Keratinocyte (primary cell): ENCODE data around the gene ACTA2. TPM values are rescaled to one million over a fixed set of nuclear protein-coding genes. Genes with fewer than 3 reads are reported as not detected.

Experiments
- DNase-seq: peaks from one replicate; pipeline ENCODE4 v3.0.0-alpha.2; 2011; ENCODE audit warnings: low read depth, missing footprints, low spot score
- FAIRE-seq: peaks from 2 replicates; lab custom pipeline; 2011; peaks lifted over from hg19 to GRCh38; lab: Jason Lieb, UNC
- H2AFZ ChIP-seq: 2 replicates; pipeline ENCODE4 v1.6.0; 2012; ENCODE audit warnings: low read length, control low read depth, inconsistent platforms; ENCODE audit not compliant: control insufficient read depth
- H3K27ac ChIP-seq: 2 replicates; pipeline ENCODE4 v1.5.1; 2011; ENCODE audit warnings: low read length; ENCODE audit not compliant: control insufficient read depth, insufficient read depth
- H3K27me3 ChIP-seq: 3 replicates; pipeline ENCODE4 v1.6.0; 2011; ENCODE audit warnings: low read length; ENCODE audit not compliant: control insufficient read depth, insufficient read depth; ENCODE audit errors: extremely low read depth
- H3K36me3 ChIP-seq, 2 experiments: 2 replicates in 1 of 2; 3 replicates in 1 of 2; pipeline ENCODE4 v1.5.1; 2011; ENCODE audit warnings: low read length in 2 of 2, mild to moderate bottlenecking in 1 of 2; ENCODE audit not compliant: control insufficient read depth in 2 of 2, insufficient read depth in 2 of 2; ENCODE audit errors: extremely low read depth in 1 of 2
- H3K4me1 ChIP-seq: 3 replicates; pipeline ENCODE4 v1.5.1; 2011; ENCODE audit warnings: low read length; ENCODE audit not compliant: control insufficient read depth, insufficient read depth; ENCODE audit errors: extremely low read depth
- H3K4me2 ChIP-seq: 3 replicates; pipeline ENCODE4 v1.6.0; 2011; ENCODE audit warnings: low read depth, low read length; ENCODE audit not compliant: control insufficient read depth, insufficient read depth; ENCODE audit errors: extremely low read depth
- H3K4me3 ChIP-seq, 3 experiments: fragments of 200-600 bp in 1 of 3; sonication (generic) in 1 of 3; 2 replicates in 2 of 3; 3 replicates in 1 of 3; pipeline ENCODE4 v1.5.1; 2011 to 2016; ENCODE audit warnings: low read length in 3 of 3, mild to moderate bottlenecking in 3 of 3, control low read depth in 2 of 3, inconsistent platforms in 1 of 3, low read depth in 1 of 3, mixed read lengths in 1 of 3, mixed run types in 1 of 3, moderate library complexity in 1 of 3; ENCODE audit not compliant: control insufficient read depth in 2 of 3, insufficient read depth in 2 of 3; ENCODE audit errors: extremely low read depth in 1 of 3
- H3K79me2 ChIP-seq: 2 replicates; pipeline ENCODE4 v1.6.0; 2012; ENCODE audit warnings: low read length; ENCODE audit not compliant: control insufficient read depth, insufficient read depth
- H3K9ac ChIP-seq: 3 replicates; pipeline ENCODE4 v1.6.0; 2011; ENCODE audit warnings: low read length; ENCODE audit not compliant: control insufficient read depth, insufficient read depth; ENCODE audit errors: extremely low read depth
- H3K9me1 ChIP-seq: 3 replicates; pipeline ENCODE4 v1.6.0; 2011; ENCODE audit warnings: low read length; ENCODE audit not compliant: control insufficient read depth, insufficient read depth; ENCODE audit errors: extremely low read depth
- H3K9me3 ChIP-seq: 2 replicates; pipeline ENCODE4 v1.5.1; 2012; ENCODE audit warnings: low read depth, low read length; ENCODE audit not compliant: control insufficient read depth
- H4K20me1 ChIP-seq: 3 replicates; pipeline ENCODE4 v1.6.0; 2011; ENCODE audit warnings: low read length; ENCODE audit not compliant: control insufficient read depth, insufficient read depth; ENCODE audit errors: extremely low read depth
- EZH2 ChIP-seq: IDR thresholded peaks from one replicate; pipeline ENCODE4 v1.6.1; 2012; ENCODE audit warnings: inconsistent platforms, mild to moderate bottlenecking, low read length, moderate library complexity
- dilution Hi-C: fragments of 300-500 bp; cut with MboI; formaldehyde crosslinking; loops from one replicate; pipeline ENCODE4 v1.7.0; 2020; ENCODE audit warnings: low sequenced_read_pairs; ENCODE audit not compliant: extremely low pct_ligation_motif_present
- polyA plus RNA-seq, 5 experiments: library from polyadenylated mRNA; depleted of rRNA in 3 of 5; stranded (reverse) in 3 of 5; stranded (forward) in 1 of 5; unstranded in 1 of 5; fragments of >200 nt; gene quantifications; 1 replicate in 1 of 5; 2 replicates in 3 of 5; 3 replicates in 1 of 5; pipeline versions ENCODE4 v1.2.1 to v1.2.3, GENCODE V29; 2011 to 2012; ENCODE audit warnings: missing spikeins in 2 of 5, low read depth in 1 of 5, low replicate concordance in 1 of 5
- TF ChIP-seq, protein P1 (sequence below), 3 experiments: IDR thresholded peaks in 1 of 3; conservative IDR thresholded peaks in 1 of 3; optimal IDR thresholded peaks in 1 of 3; 2 replicates in 2 of 3; 3 replicates in 1 of 3; pipeline versions ENCODE3 to v1.5.1; 2011; ENCODE audit warnings: low read length in 3 of 3, mild to moderate bottlenecking in 3 of 3, moderate library complexity in 2 of 3, control low read depth in 1 of 3, inconsistent platforms in 1 of 3; ENCODE audit not compliant: insufficient read depth in 2 of 3; ENCODE audit errors: extremely low read depth in 1 of 3

The ACTA2 gene
- polyA plus RNA-seq, 1 donor (not counting 4 experiments of a cell fraction or from before 2014, with no cell fraction given) = 3.7 TPM

DNA sequence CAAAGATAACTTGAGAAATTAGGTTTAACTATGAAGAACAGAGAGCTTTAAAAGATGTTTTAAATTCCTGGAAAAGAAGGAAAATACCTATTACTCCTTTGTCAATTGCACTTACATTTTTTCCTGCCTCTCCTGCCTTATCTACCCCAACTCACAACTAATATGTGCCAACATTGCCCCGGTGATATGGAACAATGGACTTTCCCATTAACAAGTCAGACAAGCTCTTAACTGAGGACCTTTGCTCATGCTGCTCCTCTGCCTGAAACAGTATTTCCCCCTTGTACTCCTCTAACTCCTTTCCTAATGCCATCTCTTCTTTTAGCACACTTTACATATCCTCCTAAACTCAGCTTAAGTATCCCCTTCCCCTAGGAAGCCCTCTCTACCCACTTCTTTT is 4.8 kb upstream of the ACTA2 start:
- no peak for FAIRE-seq
- Histone ChIP-seq H3K9ac (no peak overlapping the region), H3K9me1 (no peaks in the 10 kb centered on the region), H3K9me3 (no peaks in the 10 kb centered on the region), H3K4me3 (no peak overlapping the region), H3K36me3 (no peaks in the 10 kb centered on the region), H3K79me2 (no peaks in the 10 kb centered on the region), H3K4me2 (no peak overlapping the region), H4K20me1 (no peaks in the 10 kb centered on the region), H3K4me1 (no peaks in the 10 kb centered on the region), H3K27ac (no peak overlapping the region), H3K27me3 (no peaks in the 10 kb centered on the region), H2AFZ (no peak overlapping the region)
- DNase-seq = no peak
- dilution Hi-C loops = no loop called here
- no peak for TF ChIP-seq EZH2
- TF ChIP-seq, protein P1, sequence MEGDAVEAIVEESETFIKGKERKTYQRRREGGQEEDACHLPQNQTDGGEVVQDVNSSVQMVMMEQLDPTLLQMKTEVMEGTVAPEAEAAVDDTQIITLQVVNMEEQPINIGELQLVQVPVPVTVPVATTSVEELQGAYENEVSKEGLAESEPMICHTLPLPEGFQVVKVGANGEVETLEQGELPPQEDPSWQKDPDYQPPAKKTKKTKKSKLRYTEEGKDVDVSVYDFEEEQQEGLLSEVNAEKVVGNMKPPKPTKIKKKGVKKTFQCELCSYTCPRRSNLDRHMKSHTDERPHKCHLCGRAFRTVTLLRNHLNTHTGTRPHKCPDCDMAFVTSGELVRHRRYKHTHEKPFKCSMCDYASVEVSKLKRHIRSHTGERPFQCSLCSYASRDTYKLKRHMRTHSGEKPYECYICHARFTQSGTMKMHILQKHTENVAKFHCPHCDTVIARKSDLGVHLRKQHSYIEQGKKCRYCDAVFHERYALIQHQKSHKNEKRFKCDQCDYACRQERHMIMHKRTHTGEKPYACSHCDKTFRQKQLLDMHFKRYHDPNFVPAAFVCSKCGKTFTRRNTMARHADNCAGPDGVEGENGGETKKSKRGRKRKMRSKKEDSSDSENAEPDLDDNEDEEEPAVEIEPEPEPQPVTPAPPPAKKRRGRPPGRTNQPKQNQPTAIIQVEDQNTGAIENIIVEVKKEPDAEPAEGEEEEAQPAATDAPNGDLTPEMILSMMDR (optimal IDR thresholded peaks at IDR 0.05 in 1 of 3, IDR thresholded peaks at IDR 0.05 in 1 of 3, conservative IDR thresholded peaks at IDR 0.05 in 1 of 3; ENCODE audit: extremely low read depth in 1 of 3, insufficient read depth in 2 of 3, low read length in 3 of 3) = no peak

DNA sequence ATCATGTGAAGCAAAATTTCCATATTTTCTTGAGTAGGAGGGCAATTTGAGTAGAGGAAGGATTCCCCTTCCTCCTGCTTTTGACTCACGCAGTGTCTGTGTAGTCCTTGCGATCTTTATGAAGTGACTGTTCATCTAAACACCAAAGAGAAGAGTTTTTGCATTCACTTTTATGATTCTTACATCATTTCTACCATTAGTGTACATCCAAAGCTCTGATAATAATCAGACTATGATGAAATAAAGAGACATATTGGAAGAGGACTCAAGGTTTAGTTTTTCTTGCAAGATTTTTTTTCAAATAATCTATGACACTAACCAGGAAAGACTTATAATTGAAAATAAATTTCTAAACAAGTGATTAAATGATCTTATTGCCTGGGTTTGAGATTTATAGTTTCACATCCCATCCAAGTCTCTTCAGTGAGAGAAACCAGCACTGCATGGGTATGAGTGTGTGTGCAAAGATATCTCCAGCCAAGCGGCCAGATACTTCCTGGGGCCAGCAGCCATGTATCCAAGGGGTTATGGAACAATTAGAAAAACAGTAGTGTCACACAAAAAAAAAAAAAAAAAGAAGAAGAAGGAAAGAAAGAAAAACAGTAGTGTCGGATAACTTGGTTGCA is 2.0 kb upstream of the ACTA2 start:
- H3K9ac ChIP-seq = no peak overlapping the region
- no peaks in the 10 kb centered on the region for H3K27me3 ChIP-seq
- H3K9me3 ChIP-seq = no peaks in the 10 kb centered on the region
- FAIRE-seq = no peak
- H3K36me3 ChIP-seq = no peaks in the 10 kb centered on the region
- H3K4me1 ChIP-seq = peaks cover 14% of the 10 kb centered on the region
- no peak overlapping the region for H2AFZ ChIP-seq
- no peaks in the 10 kb centered on the region for H3K79me2 ChIP-seq
- H3K4me2 ChIP-seq = no peak overlapping the region
- dilution Hi-C loops = no loop called here
- H3K27ac ChIP-seq = no peak overlapping the region
- TF ChIP-seq, protein P1 (optimal IDR thresholded peaks at IDR 0.05 in 1 of 3, IDR thresholded peaks at IDR 0.05 in 1 of 3, conservative IDR thresholded peaks at IDR 0.05 in 1 of 3; ENCODE audit: extremely low read depth in 1 of 3, insufficient read depth in 2 of 3, low read length in 3 of 3) = no peak
- no peak for TF ChIP-seq EZH2
- no peaks in the 10 kb centered on the region for H3K9me1 ChIP-seq
- no peak for DNase-seq
- no peak overlapping the region for H3K4me3 ChIP-seq
- H4K20me1 ChIP-seq = no peaks in the 10 kb centered on the region
